ENCODE measurements around the gene SHC1. TPM values are rescaled to one million over a fixed set of nuclear protein-coding genes. Genes with fewer than 3 reads are reported as not detected.

The SHC1 gene
- total RNA-seq, 2 donors from 2014 or later: 69.5 to 80.5 TPM

- Histone ChIP-seq H3K27me3 (no peaks in the 10 kb centered on the region), H3K4me3 (no peak overlapping the region), H3K27ac (no peak overlapping the region), H3K9me3 (no peaks in the 10 kb centered on the region), H3K4me1 (no peaks in the 10 kb centered on the region), H3K36me3 (peaks cover 43% of the 10 kb centered on the region)
- no peak for TF ChIP-seq CTCF (IDR thresholded peaks at IDR 0.05)
- no peak for DNase-seq (ENCODE audit: low spot score)
These were observed 44.3 kb downstream of the SHC1 start for GRCh38 chr1:154926201-154926600.

- H3K36me3 ChIP-seq: peaks cover 43% of the 10 kb centered on the region
- no peaks in the 10 kb centered on the region for H3K4me1 ChIP-seq
- no peak overlapping the region for H3K4me3 ChIP-seq
- H3K9me3 ChIP-seq: no peaks in the 10 kb centered on the region
- H3K27ac ChIP-seq: no peak overlapping the region
- no peaks in the 10 kb centered on the region for H3K27me3 ChIP-seq
- TF ChIP-seq CTCF (IDR thresholded peaks at IDR 0.05): no peak
- DNase-seq (ENCODE audit: low spot score): no peak
These were observed 45.0 kb downstream of the SHC1 start for GRCh38 chr1:154925335-154926170.

GRCh38 chr1:154923695-154924094 is 46.9 kb downstream of the SHC1 start:
- no peaks in the 10 kb centered on the region for H3K27me3 ChIP-seq
- no peak overlapping the region for H3K4me3 ChIP-seq
- no peak overlapping the region for H3K27ac ChIP-seq
- H3K36me3 ChIP-seq: peaks cover 43% of the 10 kb centered on the region
- no peak for TF ChIP-seq CTCF (IDR thresholded peaks at IDR 0.05)
- no peaks in the 10 kb centered on the region for H3K9me3 ChIP-seq
- DNase-seq (ENCODE audit: low spot score): no peak
- no peaks in the 10 kb centered on the region for H3K4me1 ChIP-seq

- Histone ChIP-seq H3K9me3 (no peaks in the 10 kb centered on the region), H3K4me1 (peaks cover 0 to 19% of the 10 kb centered on the region in 2 donors), H3K27me3 (no peaks in the 10 kb centered on the region), H3K4me3 (no peak overlapping the region), H3K27ac (peak overlapping the region; percentile 23 to 87), H3K36me3 (no peaks in the 10 kb centered on the region)
- TF ChIP-seq CTCF (IDR thresholded peaks at IDR 0.05): no peak
- no peak for DNase-seq (ENCODE audit: low spot score)
These were observed 57.3 kb downstream of the SHC1 start for GRCh38 chr1:154913273-154913672.

- TF ChIP-seq CTCF (IDR thresholded peaks at IDR 0.05): no peak
- H3K27me3 ChIP-seq: no peaks in the 10 kb centered on the region
- no peak overlapping the region for H3K4me3 ChIP-seq
- no peaks in the 10 kb centered on the region for H3K9me3 ChIP-seq
- H3K27ac ChIP-seq: peak overlapping the region; percentile 75 to 87
- H3K36me3 ChIP-seq: no peaks in the 10 kb centered on the region
- peaks cover 0 to 19% of the 10 kb centered on the region in 2 donors for H3K4me1 ChIP-seq
- DNase-seq (ENCODE audit: low spot score): no peak
These were observed 57.8 kb downstream of the SHC1 start for GRCh38 chr1:154912755-154913154.

Small RNAs within 50 kb of the gene (microRNA-seq; reads per million reads assigned to microRNA genes)
- 0 reads per million in 2 donors for gene MIR4258 (ENCODE audit: borderline number of aligned reads in 2 of 2, borderline replicate concordance in 1 of 2)

Other genes with a start within 250 kb of the SHC1 start
- 1 to 10 TPM; 3.9 to 4.4 TPM for gene KCNN3, start 100.5 kb downstream of the SHC1 start, total RNA-seq
- 10 to 100 TPM; 15.7 to 21.2 TPM for gene PMVK, start 34.0 kb downstream of the SHC1 start, total RNA-seq
- gene PBXIP1, start 14.6 kb downstream of the SHC1 start, total RNA-seq: 100 to 1,000 TPM in 1 of 2 donors, 10 to 100 TPM in 1; 81.4 to 101 TPM
- 10 to 100 TPM; 13.9 to 18.4 TPM for gene PYGO2, start 9.0 kb downstream of the SHC1 start, total RNA-seq
- gene CKS1B, start 3.9 kb upstream of the SHC1 start, total RNA-seq: 10 to 100 TPM; 20.0 to 23.8 TPM
- gene FLAD1, start 12.6 kb upstream of the SHC1 start, total RNA-seq: 10 to 100 TPM; 19.5 to 24.8 TPM
- not detected for gene LENEP, start 22.8 kb upstream of the SHC1 start, total RNA-seq
- gene ZBTB7B, start 32.1 kb upstream of the SHC1 start, total RNA-seq: 10 to 100 TPM; 30.3 to 53.4 TPM
- gene DCST2, start 63.0 kb upstream of the SHC1 start, total RNA-seq: not detected
- gene DCST1, start 63.1 kb upstream of the SHC1 start, total RNA-seq: not detected
- gene ADAM15, start 80.6 kb upstream of the SHC1 start, total RNA-seq: 10 to 100 TPM; 64.6 to 96.7 TPM
- 1 to 10 TPM; 2.2 to 3.5 TPM for gene EFNA4, start 93.0 kb upstream of the SHC1 start, total RNA-seq
- 1 to 10 TPM in 1 of 2 donors, not detected in 1; 3.2 TPM for gene EFNA3, start 108.1 kb upstream of the SHC1 start, total RNA-seq
- gene EFNA1, start 157.1 kb upstream of the SHC1 start, total RNA-seq: 10 to 100 TPM; 24.8 to 41.4 TPM
- gene SLC50A1, start 165.1 kb upstream of the SHC1 start, total RNA-seq: 1 to 10 TPM; 3.7 to 10.0 TPM
- 10 to 100 TPM; 46.5 to 47.8 TPM for gene DPM3, start 169.8 kb upstream of the SHC1 start, total RNA-seq
- gene KRTCAP2, start 202.6 kb upstream of the SHC1 start, total RNA-seq: 100 to 1,000 TPM; 124 to 147 TPM
- under 1 TPM in 1 of 2 donors, not detected in 1; 0.20 TPM for gene TRIM46, start 203.1 kb upstream of the SHC1 start, total RNA-seq
- gene THBS3, start 237.2 kb upstream of the SHC1 start, total RNA-seq: 10 to 100 TPM; 10.9 to 11.2 TPM
- 10 to 100 TPM; 16.2 to 27.0 TPM for gene MTX1, start 237.9 kb upstream of the SHC1 start, total RNA-seq

Data from right atrium auricular region (tissue), 2 donors.